Astrocyte (in vitro differentiated cells and primary cell): ENCODE data around the gene NFRKB. TPM values are rescaled to one million over a fixed set of nuclear protein-coding genes. Genes with fewer than 3 reads are reported as not detected.

Experiments used
- DNase-seq: peaks from one replicate; pipeline ENCODE4 v3.0.0-alpha.2; 2010; ENCODE audit warnings: low read depth
- FAIRE-seq: peaks from 2 replicates; lab custom pipeline; 2011; peaks lifted over from hg19 to GRCh38; lab: Jason Lieb, UNC
- H2AFZ ChIP-seq: 2 replicates; pipeline ENCODE4 v1.6.0; 2012; ENCODE audit warnings: low read depth, low read length, inconsistent platforms
- H3K27ac ChIP-seq: 2 replicates; pipeline ENCODE4 v1.5.1; 2011; ENCODE audit warnings: low read depth, low read length, inconsistent platforms
- H3K27me3 ChIP-seq: 2 replicates; pipeline ENCODE4 v1.6.0; 2011; ENCODE audit warnings: low read length, inconsistent platforms; ENCODE audit not compliant: insufficient read depth
- H3K36me3 ChIP-seq: 2 replicates; pipeline ENCODE4 v1.5.1; 2011; ENCODE audit warnings: low read length, inconsistent platforms; ENCODE audit not compliant: insufficient read depth
- H3K4me1 ChIP-seq: 2 replicates; pipeline ENCODE4 v1.5.1; 2011; ENCODE audit warnings: low read length, inconsistent platforms; ENCODE audit not compliant: insufficient read depth
- H3K4me2 ChIP-seq: 2 replicates; pipeline ENCODE4 v1.6.0; 2012; ENCODE audit warnings: low read length, inconsistent platforms
- H3K4me3 ChIP-seq: 2 replicates; pipeline ENCODE4 v1.5.1; 2011; ENCODE audit warnings: low read depth, mild to moderate bottlenecking, low read length, inconsistent platforms; ENCODE audit not compliant: insufficient read depth
- H3K79me2 ChIP-seq: 2 replicates; pipeline ENCODE4 v1.6.0; 2012; ENCODE audit warnings: mild to moderate bottlenecking, low read length, inconsistent platforms; ENCODE audit not compliant: insufficient read depth
- H3K9ac ChIP-seq: 2 replicates; pipeline ENCODE4 v1.6.0; 2012; ENCODE audit warnings: mild to moderate bottlenecking, low read length, inconsistent platforms
- H3K9me3 ChIP-seq: 2 replicates; pipeline ENCODE4 v1.5.1; 2012; ENCODE audit warnings: low read depth, mild to moderate bottlenecking, low read length, inconsistent platforms; ENCODE audit not compliant: insufficient read depth
- H4K20me1 ChIP-seq: 2 replicates; pipeline ENCODE4 v1.6.0; 2012; ENCODE audit warnings: low read length, inconsistent platforms; ENCODE audit not compliant: insufficient read depth
- H3K27ac Mint-ChIP-seq: one replicate; pipeline ENCODE4 v1.8.0; 2021; ENCODE audit warnings: mild to moderate bottlenecking, mixed read lengths; ENCODE audit not compliant: unreplicated experiment
- H3K27me3 Mint-ChIP-seq: one replicate; pipeline ENCODE4 v1.8.0; 2021; ENCODE audit warnings: low read depth, mixed read lengths; ENCODE audit not compliant: unreplicated experiment
- H3K36me3 Mint-ChIP-seq: one replicate; pipeline ENCODE4 v1.8.0; 2021; ENCODE audit warnings: low read depth, mixed read lengths; ENCODE audit not compliant: unreplicated experiment
- H3K4me1 Mint-ChIP-seq: one replicate; pipeline ENCODE4 v1.8.0; 2021; ENCODE audit warnings: low read depth, mixed read lengths; ENCODE audit not compliant: unreplicated experiment
- H3K4me3 Mint-ChIP-seq: one replicate; pipeline ENCODE4 v1.8.0; 2021; ENCODE audit warnings: mild to moderate bottlenecking, moderate library complexity, mixed read lengths; ENCODE audit not compliant: unreplicated experiment
- H3K9me3 Mint-ChIP-seq: one replicate; pipeline ENCODE4 v1.8.0; 2021; ENCODE audit warnings: mild to moderate bottlenecking, mixed read lengths; ENCODE audit not compliant: unreplicated experiment
- EZH2 ChIP-seq: IDR thresholded peaks from 2 replicates; pipeline ENCODE4 v1.6.1; 2012; ENCODE audit warnings: mild to moderate bottlenecking, low read length, inconsistent platforms; ENCODE audit not compliant: insufficient read depth
- total RNA-seq: library from RNA; stranded (reverse); gene quantifications from 2 replicates; pipeline ENCODE4 v1.2.1, GENCODE V29; 2021
- TF ChIP-seq, protein P1 (sequence below): IDR thresholded peaks from 2 replicates; pipeline ENCODE4 v1.5.1; 2011; ENCODE audit warnings: low read depth, mild to moderate bottlenecking, inconsistent platforms, low read length, moderate library complexity; ENCODE audit not compliant: insufficient read depth

Gene NFRKB
- total RNA-seq, 1 donor from 2014 or later: 24.9 TPM

DNA sequence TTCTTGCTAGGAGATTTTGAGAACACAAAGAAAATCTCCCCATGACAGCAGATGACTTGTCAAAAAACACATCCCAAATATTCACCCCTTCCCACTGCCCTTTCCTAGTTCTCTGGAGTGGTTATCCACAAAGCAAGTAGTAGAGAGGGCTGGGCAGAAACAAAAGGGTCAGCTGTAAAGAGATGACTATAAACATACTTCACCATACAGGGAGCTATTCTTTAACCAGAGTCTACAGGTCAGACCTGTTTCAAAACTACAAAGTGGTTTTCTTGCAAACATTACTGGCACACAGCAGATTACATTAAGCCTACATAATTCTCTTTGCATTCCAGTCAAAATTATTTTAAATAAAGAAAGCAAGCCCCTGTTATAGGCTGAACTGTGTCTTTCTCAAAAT, 47.7 kb upstream of the NFRKB start:
- no peak for FAIRE-seq

DNA sequence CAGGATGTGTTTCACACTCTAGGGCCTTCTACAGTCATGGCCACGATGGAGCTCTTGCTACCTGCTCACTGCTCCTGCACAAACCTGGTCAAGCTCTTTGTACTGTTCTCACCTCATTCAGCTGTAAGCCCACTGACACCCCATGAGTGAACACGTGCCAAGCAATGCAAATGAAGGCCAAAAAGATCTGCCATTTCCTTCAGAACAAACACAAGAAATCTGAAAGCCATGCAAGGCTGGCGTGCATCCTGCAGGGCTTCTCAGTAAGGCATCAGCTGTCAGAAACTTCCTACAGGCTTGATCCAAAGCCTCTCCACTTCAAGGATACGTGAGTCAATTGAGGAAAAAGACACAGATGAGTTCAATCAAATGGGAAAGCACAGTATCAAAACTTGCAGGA, 44.1 kb upstream of the NFRKB start:
- H3K4me2 ChIP-seq: no peak overlapping the region
- DNase-seq (no peak), FAIRE-seq (no peak)
- no peak overlapping the region for H3K4me3 ChIP-seq
- no peaks in the 10 kb centered on the region for H3K36me3 ChIP-seq
- H3K27me3 ChIP-seq: no peaks in the 10 kb centered on the region
- H3K27ac ChIP-seq: no peak overlapping the region
- TF ChIP-seq EZH2: no peak
- TF ChIP-seq, protein P1, sequence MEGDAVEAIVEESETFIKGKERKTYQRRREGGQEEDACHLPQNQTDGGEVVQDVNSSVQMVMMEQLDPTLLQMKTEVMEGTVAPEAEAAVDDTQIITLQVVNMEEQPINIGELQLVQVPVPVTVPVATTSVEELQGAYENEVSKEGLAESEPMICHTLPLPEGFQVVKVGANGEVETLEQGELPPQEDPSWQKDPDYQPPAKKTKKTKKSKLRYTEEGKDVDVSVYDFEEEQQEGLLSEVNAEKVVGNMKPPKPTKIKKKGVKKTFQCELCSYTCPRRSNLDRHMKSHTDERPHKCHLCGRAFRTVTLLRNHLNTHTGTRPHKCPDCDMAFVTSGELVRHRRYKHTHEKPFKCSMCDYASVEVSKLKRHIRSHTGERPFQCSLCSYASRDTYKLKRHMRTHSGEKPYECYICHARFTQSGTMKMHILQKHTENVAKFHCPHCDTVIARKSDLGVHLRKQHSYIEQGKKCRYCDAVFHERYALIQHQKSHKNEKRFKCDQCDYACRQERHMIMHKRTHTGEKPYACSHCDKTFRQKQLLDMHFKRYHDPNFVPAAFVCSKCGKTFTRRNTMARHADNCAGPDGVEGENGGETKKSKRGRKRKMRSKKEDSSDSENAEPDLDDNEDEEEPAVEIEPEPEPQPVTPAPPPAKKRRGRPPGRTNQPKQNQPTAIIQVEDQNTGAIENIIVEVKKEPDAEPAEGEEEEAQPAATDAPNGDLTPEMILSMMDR: no peak
- H4K20me1 ChIP-seq: no peaks in the 10 kb centered on the region
- no peak overlapping the region for H2AFZ ChIP-seq
- H3K9ac ChIP-seq: no peak overlapping the region
- Mint-ChIP-seq H3K9me3 (no peaks in the 10 kb centered on the region), H3K4me3 (no peak overlapping the region), H3K4me1 (peaks cover 2% of the 10 kb centered on the region), H3K27me3 (no peaks in the 10 kb centered on the region), H3K36me3 (peaks cover 10% of the 10 kb centered on the region), H3K27ac (no peak overlapping the region)
- no peaks in the 10 kb centered on the region for H3K4me1 ChIP-seq
- no peaks in the 10 kb centered on the region for H3K9me3 ChIP-seq
- no peaks in the 10 kb centered on the region for H3K79me2 ChIP-seq

More for the DNA sequence above, 47.7 kb upstream of the NFRKB start:
- Histone ChIP-seq H3K9me3 (no peaks in the 10 kb centered on the region), H3K4me1 (peaks cover 6% of the 10 kb centered on the region), H3K27ac (no peak overlapping the region), H3K4me3 (no peak overlapping the region), H3K36me3 (no peaks in the 10 kb centered on the region), H3K9ac (no peak overlapping the region), H2AFZ (no peak overlapping the region), H3K27me3 (no peaks in the 10 kb centered on the region), H4K20me1 (peaks cover 5% of the 10 kb centered on the region), H3K79me2 (no peaks in the 10 kb centered on the region), H3K4me2 (no peak overlapping the region)
- H3K27ac Mint-ChIP-seq: no peak overlapping the region
- no peak for DNase-seq
- H3K9me3 Mint-ChIP-seq: no peaks in the 10 kb centered on the region
- TF ChIP-seq, protein P1: no peak
- TF ChIP-seq EZH2: no peak
- H3K4me1 Mint-ChIP-seq: peaks cover 17% of the 10 kb centered on the region
- H3K27me3 Mint-ChIP-seq: no peaks in the 10 kb centered on the region
- H3K4me3 Mint-ChIP-seq: no peak overlapping the region
- H3K36me3 Mint-ChIP-seq: peaks cover 17% of the 10 kb centered on the region

DNA sequence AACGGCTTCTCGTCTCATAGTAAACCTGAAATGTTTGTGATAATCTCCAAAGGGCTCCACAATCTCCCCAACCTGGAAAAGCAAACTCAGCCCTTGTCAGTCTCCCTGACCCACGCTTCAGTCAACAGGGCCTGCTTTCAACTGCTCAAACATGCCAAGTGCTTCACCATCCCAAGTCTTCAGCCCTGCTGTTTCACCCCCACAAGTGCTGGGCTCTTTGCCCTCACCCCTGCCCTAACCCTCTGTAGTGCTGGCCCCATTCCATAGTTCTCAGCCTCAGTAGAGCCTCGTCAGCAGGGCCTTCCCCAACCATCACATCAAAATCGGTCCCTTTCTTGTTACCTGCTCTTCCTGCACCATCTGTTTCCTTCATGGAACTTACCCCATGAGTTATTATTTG, 43.4 kb upstream of the NFRKB start:
- no peak overlapping the region for H3K4me3 Mint-ChIP-seq
- H3K4me3 ChIP-seq: no peak overlapping the region
- no peaks in the 10 kb centered on the region for H3K36me3 ChIP-seq
- no peak overlapping the region for H3K27ac ChIP-seq
- no peak overlapping the region for H3K9ac ChIP-seq
- no peak overlapping the region for H2AFZ ChIP-seq
- H3K4me1 ChIP-seq: no peaks in the 10 kb centered on the region
- peaks cover 14% of the 10 kb centered on the region for H3K36me3 Mint-ChIP-seq
- TF ChIP-seq EZH2: no peak
- TF ChIP-seq, protein P1: no peak
- no peaks in the 10 kb centered on the region for H3K27me3 Mint-ChIP-seq
- no peak overlapping the region for H3K4me2 ChIP-seq
- FAIRE-seq (no peak), DNase-seq (no peak)
- H3K79me2 ChIP-seq: no peaks in the 10 kb centered on the region
- H3K9me3 Mint-ChIP-seq: no peaks in the 10 kb centered on the region
- no peaks in the 10 kb centered on the region for H4K20me1 ChIP-seq
- no peak overlapping the region for H3K27ac Mint-ChIP-seq
- H3K27me3 ChIP-seq: no peaks in the 10 kb centered on the region
- H3K9me3 ChIP-seq: no peaks in the 10 kb centered on the region
- H3K4me1 Mint-ChIP-seq: peaks cover 2% of the 10 kb centered on the region
